ENCODE results near the gene ATF7. TPM values are rescaled to one million over a fixed set of nuclear protein-coding genes. Genes with fewer than 3 reads are reported as not detected.

The ATF7 gene
- total and polyA plus RNA-seq, 2 of the 4 experiments (the other 2 are of a cell fraction) = 7.0 to 16.3 TPM

DNA sequence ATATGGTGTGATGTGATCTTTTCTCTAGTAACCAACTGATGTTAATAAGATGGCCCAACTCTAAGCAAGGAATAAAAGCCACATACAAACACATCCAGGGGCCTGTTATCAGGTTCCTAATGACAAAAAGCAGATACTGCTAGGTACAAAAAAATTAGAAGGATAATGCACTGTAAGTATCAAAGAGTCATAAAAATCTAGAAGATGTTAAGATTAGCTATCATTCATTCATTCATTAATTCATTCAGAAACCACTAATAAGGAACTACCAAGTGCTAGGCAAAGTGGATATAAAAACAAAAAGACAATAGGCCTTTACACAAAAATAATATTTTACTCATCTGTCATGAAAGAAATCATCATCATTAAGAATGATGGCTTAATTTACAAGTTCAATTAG lies 21.6 kb downstream of the ATF7 start:
- no peak overlapping the region for H3K23ac ChIP-seq (ENCODE audit: low read depth, low read length)
- ChIA-PET CTCF (interaction anchor here (0.6 to 0.7 kb wide), 2 partner anchors 290 to 519 kb away, joined by 5 read pairs; no protein-coding TSS in a partner anchor), POLR2A (ENCODE audit: unreplicated experiment) (no interaction called here)
- H3K4me1 ChIP-seq (ENCODE audit: control insufficient read depth, insufficient read depth, low read length) = no peaks in the 10 kb centered on the region
- H2AK9ac ChIP-seq (replicated peaks; ENCODE audit: low read depth, low read length, poor library complexity) = no peak overlapping the region
- H2BK20ac ChIP-seq (ENCODE audit: low read depth, low read length) = no peak overlapping the region
- H2BK15ac ChIP-seq (ENCODE audit: low read depth, low read length) = no peak overlapping the region
- no peak overlapping the region for H2AFZ ChIP-seq (replicated peaks; ENCODE audit: low read length, poor library complexity)
- DNase-seq (no peak), ATAC-seq (ENCODE audit: low read depth) (no peak)
- no peaks in the 10 kb centered on the region for H3K27me3 ChIP-seq (ENCODE audit: control insufficient read depth, insufficient read depth, low read length)
- no peak overlapping the region for H2BK120ac ChIP-seq (ENCODE audit: low read depth, low read length)
- H3K9me3 ChIP-seq (ENCODE audit: control insufficient read depth, insufficient read depth, low read length) = no peaks in the 10 kb centered on the region
- no peak overlapping the region for H3K18ac ChIP-seq (ENCODE audit: low read depth, low read length)
- intact Hi-C loops (cut with micrococcal nuclease) (no loop called here), in situ Hi-C loops (cut with MboI; ENCODE audit: low sequenced_read_pairs) (no loop called here), dilution Hi-C loops (cut with HindIII; ENCODE audit: low sequenced_read_pairs, unreplicated experiment) (no loop called here)
- no peak overlapping the region for H3K56ac ChIP-seq (ENCODE audit: extremely low read depth, insufficient read depth, low read length)
- no peak overlapping the region for H3K27ac ChIP-seq (ENCODE audit: insufficient read depth, low read length)
- H3K4me2 ChIP-seq (ENCODE audit: low read depth, low read length) = no peak overlapping the region
- no peak overlapping the region for H3K9ac ChIP-seq (ENCODE audit: low read depth, low read length)
- no peak overlapping the region for H3K14ac ChIP-seq (replicated peaks; ENCODE audit: low read depth, low read length)
- no peak overlapping the region for H2BK5ac ChIP-seq (ENCODE audit: low read depth, low read length, poor library complexity, severe bottlenecking)
- no peak overlapping the region for H3K4me3 ChIP-seq (ENCODE audit: insufficient read depth, low read depth, low read length)
- no peaks in the 10 kb centered on the region for H3K9me1 ChIP-seq (ENCODE audit: insufficient read depth, low read length)
- no TSS peak for BruUV-seq (replicated peaks)
- H4K8ac ChIP-seq (ENCODE audit: low read depth in 2 of 2, low read length in 2 of 2) = no peak overlapping the region
- no peak for TF ChIP-seq CEBPB (IDR thresholded peaks at IDR 0.05; ENCODE audit: low read depth, low read length)
- no peak for TF ChIP-seq NFE2L2 (IDR thresholded peaks at IDR 0.05; ENCODE audit: low read depth, low read length)
- TF ChIP-seq BHLHE40 (IDR thresholded peaks at IDR 0.05; ENCODE audit: low read depth, low read length) = no peak
- TF ChIP-seq, protein P1, sequence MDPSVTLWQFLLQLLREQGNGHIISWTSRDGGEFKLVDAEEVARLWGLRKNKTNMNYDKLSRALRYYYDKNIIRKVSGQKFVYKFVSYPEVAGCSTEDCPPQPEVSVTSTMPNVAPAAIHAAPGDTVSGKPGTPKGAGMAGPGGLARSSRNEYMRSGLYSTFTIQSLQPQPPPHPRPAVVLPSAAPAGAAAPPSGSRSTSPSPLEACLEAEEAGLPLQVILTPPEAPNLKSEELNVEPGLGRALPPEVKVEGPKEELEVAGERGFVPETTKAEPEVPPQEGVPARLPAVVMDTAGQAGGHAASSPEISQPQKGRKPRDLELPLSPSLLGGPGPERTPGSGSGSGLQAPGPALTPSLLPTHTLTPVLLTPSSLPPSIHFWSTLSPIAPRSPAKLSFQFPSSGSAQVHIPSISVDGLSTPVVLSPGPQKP (IDR thresholded peaks at IDR 0.05; ENCODE audit: borderline replicate concordance, low read depth, low read length) = no peak
- no peak for TF ChIP-seq CHD1 (IDR thresholded peaks at IDR 0.05; ENCODE audit: low read depth, low read length)
- TF ChIP-seq MAZ (IDR thresholded peaks at IDR 0.05; ENCODE audit: borderline replicate concordance, low read depth, low read length) = no peak
- no peak for TF ChIP-seq FOS (IDR thresholded peaks at IDR 0.05; ENCODE audit: low read depth, low read length)
- no peak for TF ChIP-seq MAFK (IDR thresholded peaks at IDR 0.05; ENCODE audit: low read depth, low read length)
- no peak for TF ChIP-seq POLR2A (IDR thresholded peaks at IDR 0.05; ENCODE audit: low read depth, low read length)
- TF ChIP-seq MXI1 (IDR thresholded peaks at IDR 0.05; ENCODE audit: borderline replicate concordance, low read depth, low read length) = no peak
- TF ChIP-seq RCOR1 (IDR thresholded peaks at IDR 0.05; ENCODE audit: insufficient replicate concordance, low read length) = no peak
- no peak for TF ChIP-seq RFX5 (IDR thresholded peaks at IDR 0.05; ENCODE audit: low read depth, low read length)
- TF ChIP-seq, protein P2, sequence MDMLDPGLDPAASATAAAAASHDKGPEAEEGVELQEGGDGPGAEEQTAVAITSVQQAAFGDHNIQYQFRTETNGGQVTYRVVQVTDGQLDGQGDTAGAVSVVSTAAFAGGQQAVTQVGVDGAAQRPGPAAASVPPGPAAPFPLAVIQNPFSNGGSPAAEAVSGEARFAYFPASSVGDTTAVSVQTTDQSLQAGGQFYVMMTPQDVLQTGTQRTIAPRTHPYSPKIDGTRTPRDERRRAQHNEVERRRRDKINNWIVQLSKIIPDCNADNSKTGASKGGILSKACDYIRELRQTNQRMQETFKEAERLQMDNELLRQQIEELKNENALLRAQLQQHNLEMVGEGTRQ (IDR thresholded peaks at IDR 0.05; ENCODE audit: low read depth, low read length) = no peak
- TF ChIP-seq SMC3 (IDR thresholded peaks at IDR 0.05; ENCODE audit: low read depth, low read length) = no peak
- no peak overlapping the region for H3K4ac ChIP-seq (ENCODE audit: low read depth, low read length)
- H4K5ac ChIP-seq (ENCODE audit: low read depth, low read length) = no peak overlapping the region
- H4K91ac ChIP-seq (ENCODE audit: insufficient read depth, low read depth, low read length) = no peak overlapping the region
- H4K20me1 ChIP-seq (ENCODE audit: insufficient read depth, low read length) = peaks cover 8% of the 10 kb centered on the region; the same call in 1 of the 2 replicates
- 0 out of 2 replicates have a peak, but pooled peaks cover 2% of the 10 kb centered on the region for H3K36me3 ChIP-seq (ENCODE audit: control insufficient read depth, insufficient read depth, low read length)
- peaks cover 21 to 39% of the 10 kb centered on the region in 2 experiments for H3K79me1 ChIP-seq (ENCODE audit: low read depth in 1 of 2, low read length in 2 of 2)
- no peak overlapping the region for H2AK5ac ChIP-seq (ENCODE audit: low read depth, low read length)

All from IMR-90 (cell line).